GM12873 (cell line): ENCODE results near the gene CRX.
"Not testable (repeated sequence)": the region's sequence is repeated elsewhere in the genome, so short reads cannot be mapped to it uniquely, and the experiment has no call there.

Experiments
- TF ChIP-seq, protein P1 (sequence below): IDR thresholded peaks from 2 replicates; pipeline ENCODE4 v1.5.1; 2012; ENCODE audit warnings: low read depth, mild to moderate bottlenecking, moderate library complexity, low read length, control low read depth; ENCODE audit not compliant: insufficient read depth; ENCODE audit errors: missing control alignments

The CRX gene

DNA sequence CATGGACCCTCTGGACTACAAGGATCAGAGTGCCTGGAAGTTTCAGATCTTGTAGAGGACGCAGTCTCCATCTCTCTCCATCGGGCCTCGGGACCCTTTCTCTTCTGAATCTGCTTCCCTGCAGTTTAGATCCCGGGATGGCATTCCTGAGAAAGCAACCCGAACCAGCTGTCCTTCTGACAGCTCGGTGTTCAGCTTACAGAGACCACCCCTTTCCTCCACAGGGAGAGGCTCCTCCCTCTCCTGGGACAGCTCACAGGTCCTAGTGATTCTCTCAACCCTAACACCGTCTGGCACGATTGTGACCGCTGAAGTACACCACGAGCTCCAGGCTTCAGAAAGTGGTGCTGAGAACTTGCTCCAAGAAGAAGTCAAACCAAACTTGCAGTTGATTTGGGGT is 18.2 kb downstream of the CRX start:
- TF ChIP-seq, protein P1, sequence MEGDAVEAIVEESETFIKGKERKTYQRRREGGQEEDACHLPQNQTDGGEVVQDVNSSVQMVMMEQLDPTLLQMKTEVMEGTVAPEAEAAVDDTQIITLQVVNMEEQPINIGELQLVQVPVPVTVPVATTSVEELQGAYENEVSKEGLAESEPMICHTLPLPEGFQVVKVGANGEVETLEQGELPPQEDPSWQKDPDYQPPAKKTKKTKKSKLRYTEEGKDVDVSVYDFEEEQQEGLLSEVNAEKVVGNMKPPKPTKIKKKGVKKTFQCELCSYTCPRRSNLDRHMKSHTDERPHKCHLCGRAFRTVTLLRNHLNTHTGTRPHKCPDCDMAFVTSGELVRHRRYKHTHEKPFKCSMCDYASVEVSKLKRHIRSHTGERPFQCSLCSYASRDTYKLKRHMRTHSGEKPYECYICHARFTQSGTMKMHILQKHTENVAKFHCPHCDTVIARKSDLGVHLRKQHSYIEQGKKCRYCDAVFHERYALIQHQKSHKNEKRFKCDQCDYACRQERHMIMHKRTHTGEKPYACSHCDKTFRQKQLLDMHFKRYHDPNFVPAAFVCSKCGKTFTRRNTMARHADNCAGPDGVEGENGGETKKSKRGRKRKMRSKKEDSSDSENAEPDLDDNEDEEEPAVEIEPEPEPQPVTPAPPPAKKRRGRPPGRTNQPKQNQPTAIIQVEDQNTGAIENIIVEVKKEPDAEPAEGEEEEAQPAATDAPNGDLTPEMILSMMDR, result no peak

DNA sequence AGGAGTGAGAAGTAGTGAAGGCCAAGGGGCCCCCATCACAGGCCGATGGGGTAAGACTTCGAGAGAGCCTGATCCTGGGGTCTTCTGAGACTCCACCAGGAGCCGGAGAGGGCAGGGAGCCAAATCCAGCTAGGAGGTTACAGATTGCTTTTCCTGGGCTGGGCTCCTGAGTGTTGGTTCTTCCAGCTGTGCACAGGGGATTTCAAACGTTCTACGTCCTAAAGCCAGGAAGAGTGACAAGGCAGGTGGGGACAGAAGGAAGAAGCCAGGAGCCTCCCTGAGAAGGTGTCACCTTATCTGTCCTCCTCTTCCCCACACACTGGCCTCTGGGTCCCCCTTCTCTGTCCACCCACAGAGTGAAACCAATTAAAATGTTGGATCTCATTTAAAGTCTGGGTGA is 21.2 kb downstream of the CRX start:
- TF ChIP-seq, protein P1, result no peak

DNA sequence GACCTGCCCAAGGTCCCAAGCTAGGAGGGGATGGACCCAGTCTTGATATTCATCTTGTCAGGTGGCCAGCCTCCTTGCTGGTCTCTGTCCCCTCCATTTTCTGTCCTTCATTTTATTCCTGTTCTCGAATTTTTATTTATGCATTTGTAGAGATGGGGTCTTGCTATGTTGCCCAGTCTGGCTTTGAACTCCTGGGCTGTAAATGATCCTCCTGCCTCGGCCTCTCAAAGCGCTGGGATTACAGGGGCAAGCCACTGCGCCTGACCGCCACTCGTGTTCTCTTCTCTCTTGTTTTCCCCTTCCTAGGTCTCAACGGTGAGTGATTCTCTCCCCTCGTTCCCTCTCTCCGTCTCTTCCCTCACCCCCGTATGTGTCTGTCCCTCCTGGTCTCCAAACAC is 26.7 kb downstream of the CRX start:
- TF ChIP-seq, protein P1, result no peak

DNA sequence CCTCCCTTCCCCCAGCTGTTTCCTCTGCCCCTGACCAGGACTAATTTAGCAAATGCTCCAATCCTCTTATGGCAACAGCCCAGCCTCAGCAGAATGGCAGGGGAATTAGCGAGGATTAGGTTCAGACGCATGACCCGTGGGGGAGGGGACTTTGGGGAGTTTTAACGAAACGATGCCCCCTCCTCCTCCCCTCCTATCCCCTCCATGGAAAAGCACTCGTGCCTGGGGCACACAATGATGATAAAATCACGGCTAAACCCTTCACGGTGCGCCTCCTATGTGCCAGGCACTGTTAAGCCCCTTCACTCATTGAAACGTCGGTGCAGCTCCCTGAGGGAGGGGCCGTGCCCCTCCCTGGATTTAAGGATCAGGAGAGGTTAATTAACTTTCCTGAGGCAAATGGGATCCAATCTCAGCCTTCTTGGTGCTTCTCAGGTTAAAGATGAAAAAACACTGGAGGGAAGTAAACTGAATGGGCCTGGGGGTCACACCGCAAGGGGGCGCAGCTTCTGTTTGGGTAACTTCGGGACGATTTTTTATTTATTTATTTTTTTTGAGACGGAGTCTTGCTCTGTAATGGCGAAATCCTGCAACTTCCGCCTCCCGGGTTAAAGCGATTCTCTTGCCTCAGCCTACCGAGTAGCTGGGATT is 27.2 kb downstream of the CRX start:
- TF ChIP-seq, protein P1, result peak; percentile 29

DNA sequence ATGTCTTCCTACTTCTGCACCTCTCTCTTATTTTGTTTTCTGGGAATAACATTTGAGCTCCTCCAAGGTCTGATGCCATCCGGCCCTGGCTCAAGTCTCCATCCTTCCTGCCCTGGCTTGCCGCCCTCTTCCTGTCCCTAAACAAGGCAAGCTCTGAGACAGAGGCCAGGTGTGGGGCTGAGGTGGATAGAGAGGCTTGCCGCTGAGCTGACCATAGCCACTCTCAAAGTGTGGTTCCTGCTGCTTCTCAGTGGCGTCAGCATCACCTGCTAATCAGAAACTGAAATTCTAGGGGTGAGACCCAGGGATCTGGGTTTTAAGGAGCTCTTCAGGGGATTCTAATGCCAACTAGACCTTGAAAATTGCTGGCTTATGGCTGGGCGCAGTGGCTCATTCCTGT is 31.3 kb downstream of the CRX start:
- TF ChIP-seq, protein P1, result no peak

DNA sequence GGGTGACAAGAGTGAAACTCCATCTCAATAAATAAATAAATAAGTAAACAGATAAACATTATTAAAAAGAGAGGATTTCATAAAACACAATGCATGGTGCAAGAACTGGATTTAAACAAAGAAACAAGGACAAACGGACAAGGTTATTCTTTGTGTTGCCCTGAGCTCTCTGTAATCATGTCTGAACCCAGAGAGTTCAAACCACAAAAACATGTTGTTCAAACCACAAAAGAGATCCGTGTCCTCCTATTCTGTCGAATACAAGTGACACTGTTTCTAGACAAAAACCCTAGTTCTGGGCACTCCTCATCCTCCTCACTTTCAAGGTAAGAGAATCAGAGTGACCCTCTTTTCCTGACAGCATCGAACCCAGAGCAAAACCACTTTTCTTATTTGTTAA is 32.7 kb downstream of the CRX start:
- TF ChIP-seq, protein P1, result no peak

DNA sequence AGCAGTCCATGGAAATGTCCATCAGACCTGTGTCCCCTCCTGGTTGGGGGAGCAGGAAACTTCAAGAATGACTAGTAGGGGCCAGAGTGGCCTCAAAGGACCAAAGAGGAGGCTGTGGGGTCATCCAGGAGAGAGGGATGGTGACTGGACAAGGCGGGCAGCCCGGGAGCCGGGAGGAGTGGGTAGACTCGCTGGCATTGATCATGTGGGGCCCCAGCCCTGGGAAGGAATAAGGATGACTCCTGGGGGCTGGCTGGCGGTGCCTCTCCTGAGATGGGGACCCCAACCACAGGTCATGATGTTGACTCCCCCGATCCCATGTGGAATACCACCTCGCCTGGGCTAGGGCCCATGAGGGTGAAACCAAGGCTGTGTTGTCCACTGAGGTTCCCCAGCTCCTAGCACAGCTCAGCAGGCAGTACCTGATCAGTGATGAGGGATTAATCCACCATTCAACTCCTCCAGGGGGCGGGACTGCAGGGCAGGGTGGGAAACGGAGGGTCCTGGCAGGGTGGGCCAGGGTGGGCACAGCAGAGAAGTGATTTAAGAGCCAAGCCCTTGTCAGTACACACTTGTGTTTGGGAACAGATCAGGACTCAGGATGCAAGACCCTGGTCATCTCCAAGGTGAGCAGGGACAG is 37.0 kb downstream of the CRX start, which contains the start of gene TPRX2:
TPRX2 (plus strand) TSS at position 590 of the 640 bp plus-strand sequence; CDS start at position 602, 12 bp downstream.
- TF ChIP-seq, protein P1, result not testable (repeated sequence)
